ENCODE data around the gene CFAP298.

CFAP298 gene

GRCh38 chr21:32597205-32597604 is 15.0 kb downstream of the CFAP298 start:
- DNase-seq, result peak; percentile 66

GRCh38 chr21:32595431-32595830 is 16.7 kb downstream of the CFAP298 start:
- DNase-seq, result no peak

GRCh38 chr21:32593690-32594089 is 18.5 kb downstream of the CFAP298 start:
- no peak for DNase-seq

- DNase-seq, result no peak
These were observed 19.2 kb downstream of the CFAP298 start for GRCh38 chr21:32592929-32593502.

- no peak for DNase-seq
These were observed 22.0 kb downstream of the CFAP298 start for GRCh38 chr21:32590130-32590529.

GRCh38 chr21:32587651-32588050 is 24.5 kb downstream of the CFAP298 start:
- no peak for DNase-seq

GRCh38 chr21:32587120-32587519 is 25.1 kb downstream of the CFAP298 start:
- no peak for DNase-seq

- DNase-seq, result no peak
These were observed 26.2 kb downstream of the CFAP298 start for GRCh38 chr21:32585970-32586369.

- no peak for DNase-seq
These were observed 27.0 kb downstream of the CFAP298 start, which contains the start of gene TCP10L for GRCh38 chr21:32585042-32585710. TCP10L (minus strand) TSS chr21:32585523; CDS start chr21:32584304, 1,219 bp downstream.

GRCh38 chr21:32584472-32584871 is 27.7 kb downstream of the CFAP298 start:
- no peak for DNase-seq

- DNase-seq, result no peak
These were observed 30.4 kb downstream of the CFAP298 start for GRCh38 chr21:32581732-32582131.

GRCh38 chr21:32580949-32581348 is 31.2 kb downstream of the CFAP298 start:
- no peak for DNase-seq

- DNase-seq, result no peak
These were observed 34.0 kb downstream of the CFAP298 start for GRCh38 chr21:32578107-32578691.

- no peak for DNase-seq
These were observed 36.2 kb downstream of the CFAP298 start for GRCh38 chr21:32576011-32576410.

- DNase-seq, result no peak
These were observed 36.9 kb downstream of the CFAP298 start for GRCh38 chr21:32574946-32575925.

GRCh38 chr21:32572574-32573420 is 39.4 kb downstream of the CFAP298 start:
- no peak for DNase-seq

GRCh38 chr21:32570456-32570855 is 41.7 kb downstream of the CFAP298 start:
- DNase-seq, result no peak

- DNase-seq, result peak; percentile 59
These were observed 42.6 kb downstream of the CFAP298 start for GRCh38 chr21:32569261-32570230.

GRCh38 chr21:32567626-32568025 is 44.6 kb downstream of the CFAP298 start:
- no peak for DNase-seq

GRCh38 chr21:32566741-32567389 is 45.3 kb downstream of the CFAP298 start:
- DNase-seq, result no peak

Measured in T1000 (cell line).